Immature natural killer cell (primary cell): ENCODE results near the gene KSR1. TPM values are rescaled to one million over a fixed set of nuclear protein-coding genes. Genes with fewer than 3 reads are reported as not detected.
"Not testable (repeated sequence)": the region's sequence is repeated elsewhere in the genome, so short reads cannot be mapped to it uniquely, and the experiment has no call there.

Source experiments
- DNase-seq, 3 donors: peaks; one replicate each; pipeline ENCODE4 v3.0.0; 2022; ENCODE audit warnings: mixed read lengths in 1 of 3
- H3K27ac Mint-ChIP-seq, 6 donors: one replicate each; pipeline ENCODE4 v1.8.0; 2020; ENCODE audit warnings: mixed read lengths in 6 of 6, mild to moderate bottlenecking in 5 of 6, inconsistent platforms in 4 of 6, moderate library complexity in 3 of 6
- H3K27me3 Mint-ChIP-seq, 3 donors: one replicate each; pipeline ENCODE4 v1.8.0; 2020 to 2021; ENCODE audit warnings: low read depth in 3 of 3, mild to moderate bottlenecking in 3 of 3, mixed read lengths in 3 of 3, moderate library complexity in 3 of 3, inconsistent platforms in 1 of 3
- H3K36me3 Mint-ChIP-seq, 3 donors: one replicate each; pipeline ENCODE4 v1.8.0; 2020; ENCODE audit warnings: mixed read lengths in 3 of 3, inconsistent platforms in 2 of 3, mild to moderate bottlenecking in 2 of 3
- H3K4me1 Mint-ChIP-seq, 2 donors: one replicate each; pipeline ENCODE4 v1.8.0; 2020; ENCODE audit warnings: inconsistent platforms in 2 of 2, mild to moderate bottlenecking in 2 of 2, mixed read lengths in 2 of 2, moderate library complexity in 1 of 2
- H3K4me3 Mint-ChIP-seq, 5 donors: one replicate each; pipeline ENCODE4 v1.8.0; 2020; ENCODE audit warnings: mild to moderate bottlenecking in 5 of 5, mixed read lengths in 5 of 5, inconsistent platforms in 3 of 5, moderate library complexity in 3 of 5
- H3K9me3 Mint-ChIP-seq, 6 donors: one replicate each; pipeline ENCODE4 v1.8.0; 2020; ENCODE audit warnings: mild to moderate bottlenecking in 6 of 6, mixed read lengths in 6 of 6, inconsistent platforms in 4 of 6, moderate library complexity in 3 of 6
- polyA plus RNA-seq, 3 donors: library from polyadenylated mRNA; unstranded; fragments of 300-500 nt; fragmentation: Illumina TruSeq; gene quantifications; one replicate each; pipeline ENCODE4 v1.2.3, GENCODE V29; 2021

The KSR1 gene
- polyA plus RNA-seq, 3 donors from 2014 or later: 1.8 to 5.6 (median 2.6) TPM

DNA sequence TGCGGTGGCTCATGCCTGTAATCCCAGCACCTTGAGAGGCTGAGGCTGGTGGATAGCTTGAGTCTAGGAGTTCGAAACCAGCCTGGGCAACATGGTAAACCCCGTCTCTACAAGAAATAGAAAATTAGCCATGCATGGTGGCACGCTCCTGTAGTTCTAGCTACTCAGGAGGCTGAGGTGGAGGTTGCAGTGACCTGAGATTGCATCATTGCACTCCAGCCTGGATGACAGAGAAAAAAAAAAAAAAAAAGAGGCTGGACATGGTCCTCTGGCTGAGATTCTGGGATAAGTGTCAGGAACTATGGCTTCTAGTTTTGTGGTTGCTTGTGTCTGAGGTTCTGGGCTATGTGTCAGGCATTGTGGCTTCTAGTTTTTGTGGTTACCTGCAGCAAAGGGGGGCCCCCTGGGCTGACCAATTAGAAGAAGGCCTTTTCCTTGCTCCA lies 7.0 kb downstream of the KSR1 start:
- H3K4me1 Mint-ChIP-seq: peaks cover 39 to 63% of the 10 kb centered on the region in 2 donors

DNA sequence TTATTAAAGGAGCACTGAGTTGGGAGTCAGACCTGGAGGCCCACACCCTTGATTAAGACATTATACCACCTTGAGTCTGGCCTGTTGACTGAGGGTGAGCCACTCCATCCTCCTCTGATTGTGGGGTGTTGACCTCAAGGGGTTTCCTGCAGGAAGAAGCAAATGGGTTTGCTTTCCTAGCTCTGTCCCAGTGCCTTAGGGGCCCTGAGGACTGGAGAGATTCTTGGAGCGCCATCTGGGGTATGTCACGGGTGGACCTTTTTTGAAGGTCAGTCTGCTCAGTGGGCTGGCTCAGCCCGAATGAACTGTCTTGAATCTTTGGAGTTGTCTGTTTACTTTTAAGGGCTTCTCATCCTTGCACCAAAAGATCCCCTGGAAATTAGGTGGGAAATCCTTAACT lies 7.8 kb downstream of the KSR1 start:
- Mint-ChIP-seq H3K27ac (peak overlapping the region in 1 of 6 donors; percentile 57), H3K4me3 (peak overlapping the region in 2 of 5 donors; percentile 9 to 18), H3K4me1 (peaks cover 33 to 55% of the 10 kb centered on the region in 2 donors)
- not testable (repeated sequence) for H3K9me3 Mint-ChIP-seq, H3K27me3 Mint-ChIP-seq, H3K36me3 Mint-ChIP-seq, DNase-seq

More for the DNA sequence above, 7.0 kb downstream of the KSR1 start:
- H3K27me3 Mint-ChIP-seq: peaks cover 0 to 5% (median 4%) of the 10 kb centered on the region in 3 donors
- no peaks in the 10 kb centered on the region for H3K9me3 Mint-ChIP-seq
- H3K36me3 Mint-ChIP-seq: peaks cover 0 to 4% (median 0%) of the 10 kb centered on the region in 3 donors
- peak overlapping the region in 2 of 5 donors; percentile 1 to 17 for H3K4me3 Mint-ChIP-seq
- peak overlapping the region in 1 of 6 donors; percentile 57 for H3K27ac Mint-ChIP-seq
- no peak for DNase-seq

DNA sequence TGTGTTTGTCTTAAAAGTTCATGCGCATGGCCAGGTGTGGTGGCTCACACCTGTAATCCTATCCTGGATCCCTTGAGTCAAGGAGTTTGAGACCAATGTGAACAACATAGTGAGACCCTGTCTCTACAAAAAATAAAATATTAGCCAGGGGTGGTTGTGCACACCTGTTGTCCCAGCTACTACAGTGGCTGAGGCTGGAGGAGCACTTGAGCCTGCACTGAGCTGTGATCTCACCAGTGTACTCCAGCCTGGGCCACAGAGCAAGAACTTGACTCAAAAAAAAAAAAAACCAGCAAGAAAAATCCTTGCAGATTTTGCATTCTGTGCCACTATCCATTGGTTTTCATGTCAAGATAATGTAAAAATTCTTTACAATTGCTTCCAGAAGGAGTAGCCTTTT lies 8.2 kb downstream of the KSR1 start:
- Mint-ChIP-seq H3K9me3 (no peaks in the 10 kb centered on the region), H3K27me3 (peaks cover 0 to 5% (median 4%) of the 10 kb centered on the region in 3 donors), H3K36me3 (peaks cover 0 to 4% (median 0%) of the 10 kb centered on the region in 3 donors), H3K27ac (no peak overlapping the region), H3K4me3 (peak overlapping the region in 1 of 5 donors; percentile 18), H3K4me1 (peaks cover 32 to 54% of the 10 kb centered on the region in 2 donors)
- no peak for DNase-seq

DNA sequence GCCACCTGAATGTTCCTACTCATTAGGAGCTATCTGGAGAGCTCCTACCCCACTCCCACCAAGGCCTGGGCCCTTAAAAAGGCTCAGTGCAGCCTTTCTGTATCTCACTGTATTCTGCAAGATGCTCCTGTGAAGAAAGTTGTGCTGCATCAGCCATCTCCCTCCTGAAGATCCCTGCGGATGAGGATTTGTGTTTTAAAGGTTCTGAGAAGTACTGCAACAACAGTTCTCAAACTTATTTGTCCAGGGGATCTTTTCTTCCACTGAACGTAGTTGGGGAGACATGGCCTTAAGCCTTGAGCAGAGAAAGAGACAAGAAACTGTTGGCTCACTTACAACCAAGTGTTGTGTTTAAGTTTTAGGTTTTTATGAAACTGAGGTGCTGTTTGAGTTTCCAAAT lies 9.6 kb downstream of the KSR1 start:
- H3K27ac Mint-ChIP-seq: peak overlapping the region in 3 of 6 donors; percentile 43 to 57 (median 55)
- not testable (repeated sequence) for H3K36me3 Mint-ChIP-seq, H3K9me3 Mint-ChIP-seq, DNase-seq, H3K27me3 Mint-ChIP-seq
- peak overlapping the region in 1 of 5 donors; percentile 60 for H3K4me3 Mint-ChIP-seq
- peaks cover 32 to 59% of the 10 kb centered on the region in 2 donors for H3K4me1 Mint-ChIP-seq

DNA sequence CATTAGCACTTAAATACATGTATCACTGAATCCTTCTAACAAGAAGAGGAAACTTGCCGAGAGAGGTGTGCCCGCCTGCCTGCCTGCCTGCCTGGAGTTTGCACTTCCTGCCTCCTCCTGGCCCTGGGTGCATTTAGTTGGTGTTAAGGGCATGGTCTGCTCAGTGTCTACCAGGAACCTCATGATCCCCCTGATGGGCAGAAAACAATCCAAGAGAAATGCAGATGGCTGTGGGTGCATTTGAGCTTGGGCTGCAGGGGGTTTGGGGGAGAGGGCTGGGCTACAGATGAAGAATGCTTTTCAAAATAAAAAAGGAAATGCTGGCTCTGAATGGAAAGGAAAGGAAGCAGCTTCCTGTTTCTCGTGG lies 10.1 kb downstream of the KSR1 start:
- Mint-ChIP-seq H3K36me3 (no peaks in the 10 kb centered on the region), H3K4me1 (peaks cover 36 to 64% of the 10 kb centered on the region in 2 donors), H3K4me3 (peak overlapping the region in 4 of 5 donors; percentile 24 to 60 (median 36)), H3K27me3 (peaks cover 0 to 5% (median 0%) of the 10 kb centered on the region in 3 donors), H3K9me3 (no peaks in the 10 kb centered on the region), H3K27ac (peak overlapping the region in 5 of 6 donors; percentile 0 to 57 (median 55))
- DNase-seq: no peak

DNA sequence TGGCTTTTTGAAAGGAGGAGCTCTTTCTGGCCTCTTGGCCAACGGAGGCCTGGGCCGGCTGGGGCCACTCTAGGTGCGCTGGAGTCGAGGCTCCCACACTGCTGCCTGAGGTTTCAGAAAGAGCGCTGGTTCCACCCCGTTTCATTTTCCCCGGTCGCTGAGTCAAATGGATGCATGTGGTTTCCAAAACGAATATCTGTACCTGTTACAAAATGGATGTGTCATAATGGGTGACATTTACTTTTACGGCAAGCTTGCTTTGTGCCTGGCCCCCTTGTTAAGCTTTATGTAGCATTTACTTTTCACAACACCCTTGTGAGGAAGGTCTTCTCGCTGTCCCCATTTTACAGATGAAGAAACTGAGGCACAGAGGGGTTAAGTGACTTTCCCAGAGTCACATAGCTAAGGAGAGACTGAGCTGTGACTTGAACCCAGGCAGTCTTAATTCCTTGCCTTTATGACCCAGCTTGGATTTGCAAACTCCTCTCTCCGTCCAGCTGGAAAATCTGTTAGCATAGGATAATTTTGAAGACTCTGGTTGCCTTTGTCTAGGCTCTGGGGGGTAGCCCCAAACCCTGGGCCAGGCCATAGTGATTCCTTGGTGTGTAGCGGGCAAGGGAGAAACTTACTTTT lies 10.6 kb downstream of the KSR1 start:
- Mint-ChIP-seq H3K36me3 (no peaks in the 10 kb centered on the region), H3K27me3 (peaks cover 0 to 5% (median 0%) of the 10 kb centered on the region in 3 donors), H3K4me1 (peaks cover 41 to 65% of the 10 kb centered on the region in 2 donors), H3K4me3 (peak overlapping the region in 4 of 5 donors; percentile 24 to 60 (median 36)), H3K27ac (peak overlapping the region in 4 of 6 donors; percentile 55 to 73 (median 56)), H3K9me3 (no peaks in the 10 kb centered on the region)
- no peak for DNase-seq

DNA sequence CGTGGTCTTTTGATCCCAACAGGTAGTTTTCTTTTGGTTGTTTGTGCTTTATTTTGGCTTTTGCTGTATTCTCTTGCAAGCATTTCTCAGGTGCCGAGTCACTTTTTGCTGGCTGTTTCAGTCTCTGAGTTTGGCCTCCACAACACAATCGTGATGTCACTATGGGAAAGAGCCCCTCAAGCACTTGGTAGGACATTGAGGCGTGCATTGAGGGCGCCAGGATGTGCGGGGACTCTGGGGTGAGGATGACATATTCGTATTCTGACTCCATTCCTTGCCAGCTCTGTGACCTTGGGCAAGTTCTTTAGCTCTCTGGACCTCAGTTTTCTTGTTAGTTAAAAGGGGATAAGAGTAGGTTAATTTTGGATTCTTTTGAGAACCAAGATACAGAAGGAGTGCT lies 13.0 kb downstream of the KSR1 start:
- peaks cover 0 to 3% (median 3%) of the 10 kb centered on the region in 3 donors for H3K27me3 Mint-ChIP-seq
- H3K36me3 Mint-ChIP-seq: no peaks in the 10 kb centered on the region
- H3K9me3 Mint-ChIP-seq: no peaks in the 10 kb centered on the region
- no peak overlapping the region for H3K4me3 Mint-ChIP-seq
- H3K27ac Mint-ChIP-seq: peak overlapping the region in 1 of 6 donors; percentile 3
- no peak for DNase-seq
- H3K4me1 Mint-ChIP-seq: peaks cover 45 to 68% of the 10 kb centered on the region in 2 donors

DNA sequence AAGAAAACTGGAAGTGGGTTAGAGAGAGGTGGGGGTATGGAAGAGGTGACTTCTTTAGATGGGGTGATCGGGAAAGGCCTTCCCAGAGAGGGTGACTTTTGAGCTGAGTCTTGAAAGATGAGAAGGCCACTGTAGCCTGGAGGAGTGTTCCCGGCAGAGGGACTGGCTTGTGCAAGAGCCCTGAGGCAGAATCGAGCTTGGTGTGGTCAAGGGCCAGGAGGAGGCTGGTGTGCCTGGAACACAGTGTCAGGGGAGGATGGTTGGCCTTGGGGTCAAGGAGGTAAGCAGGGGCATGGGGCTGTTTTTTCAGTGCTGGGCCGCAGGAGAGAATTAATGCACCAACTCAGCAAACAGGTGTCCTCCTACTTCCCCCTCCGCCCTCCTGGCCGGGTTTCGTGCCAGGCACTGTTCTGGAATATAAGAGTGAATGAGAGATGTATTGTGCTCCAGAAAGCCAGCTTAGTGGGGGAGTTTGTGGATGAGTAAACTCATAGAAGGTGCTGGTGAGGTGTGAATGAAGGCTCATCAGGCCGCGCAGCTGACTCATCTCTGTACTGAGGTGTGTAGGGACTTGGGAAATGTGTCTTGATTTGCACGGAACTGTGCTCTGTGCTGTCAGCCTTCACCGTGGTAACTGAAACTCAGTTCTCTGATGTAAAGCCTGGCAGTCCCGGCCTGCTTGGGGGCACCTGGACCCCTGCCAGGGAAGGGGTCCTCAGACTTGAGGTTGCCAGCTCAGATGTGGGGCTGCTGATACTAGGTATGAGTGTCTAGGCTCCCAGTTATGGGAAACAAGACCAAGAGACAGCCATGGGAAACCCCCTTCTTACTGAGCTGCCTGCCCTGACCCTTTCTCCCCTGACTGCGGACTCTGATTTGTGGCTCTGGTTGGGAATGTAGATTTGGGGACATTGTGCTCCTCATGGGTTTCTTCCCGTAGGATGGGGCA lies 15.3 kb downstream of the KSR1 start:
- no peak for DNase-seq
- H3K27me3 Mint-ChIP-seq: peaks cover 0 to 3% (median 0%) of the 10 kb centered on the region in 3 donors
- H3K4me1 Mint-ChIP-seq: peaks cover 59 to 73% of the 10 kb centered on the region in 2 donors
- no peaks in the 10 kb centered on the region for H3K36me3 Mint-ChIP-seq
- peak overlapping the region; percentile 61 to 97 (median 92) for H3K27ac Mint-ChIP-seq
- peak overlapping the region in 3 of 5 donors; percentile 4 to 33 (median 33) for H3K4me3 Mint-ChIP-seq
- H3K9me3 Mint-ChIP-seq: no peaks in the 10 kb centered on the region

DNA sequence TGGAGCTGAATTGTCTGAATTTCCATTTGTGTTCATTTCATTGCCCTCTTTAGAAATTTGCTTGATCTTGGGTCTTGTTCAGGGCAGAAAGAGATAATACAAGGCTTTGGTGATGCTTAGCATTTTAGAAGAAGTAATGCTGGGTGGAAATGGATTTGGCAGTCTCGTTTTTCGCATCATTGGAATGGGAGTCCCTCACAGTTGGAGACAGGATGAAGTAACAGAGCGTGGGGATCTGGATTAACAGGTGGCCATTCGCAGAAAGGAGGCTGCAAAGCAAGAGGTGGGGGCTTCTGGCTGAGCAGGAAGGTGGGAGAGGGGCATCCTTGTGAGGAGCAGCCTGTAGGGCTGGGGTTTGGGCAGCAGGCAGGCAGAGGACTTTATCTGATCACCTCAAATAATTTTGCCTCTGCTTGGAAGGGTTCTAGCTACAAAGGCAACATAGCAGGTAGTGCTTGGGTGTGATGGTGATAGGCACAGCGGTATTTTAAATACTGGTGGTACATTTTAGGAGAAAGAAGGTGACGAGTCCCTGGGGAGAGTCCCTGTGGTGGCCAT lies 17.0 kb downstream of the KSR1 start:
- Mint-ChIP-seq H3K9me3 (no peaks in the 10 kb centered on the region), H3K27ac (peak overlapping the region; percentile 91 to 97 (median 96)), H3K36me3 (no peaks in the 10 kb centered on the region), H3K27me3 (peaks cover 0 to 3% (median 2%) of the 10 kb centered on the region in 3 donors), H3K4me1 (peaks cover 67 to 76% of the 10 kb centered on the region in 2 donors), H3K4me3 (peak overlapping the region; percentile 53 to 83 (median 68))
- DNase-seq: no peak

DNA sequence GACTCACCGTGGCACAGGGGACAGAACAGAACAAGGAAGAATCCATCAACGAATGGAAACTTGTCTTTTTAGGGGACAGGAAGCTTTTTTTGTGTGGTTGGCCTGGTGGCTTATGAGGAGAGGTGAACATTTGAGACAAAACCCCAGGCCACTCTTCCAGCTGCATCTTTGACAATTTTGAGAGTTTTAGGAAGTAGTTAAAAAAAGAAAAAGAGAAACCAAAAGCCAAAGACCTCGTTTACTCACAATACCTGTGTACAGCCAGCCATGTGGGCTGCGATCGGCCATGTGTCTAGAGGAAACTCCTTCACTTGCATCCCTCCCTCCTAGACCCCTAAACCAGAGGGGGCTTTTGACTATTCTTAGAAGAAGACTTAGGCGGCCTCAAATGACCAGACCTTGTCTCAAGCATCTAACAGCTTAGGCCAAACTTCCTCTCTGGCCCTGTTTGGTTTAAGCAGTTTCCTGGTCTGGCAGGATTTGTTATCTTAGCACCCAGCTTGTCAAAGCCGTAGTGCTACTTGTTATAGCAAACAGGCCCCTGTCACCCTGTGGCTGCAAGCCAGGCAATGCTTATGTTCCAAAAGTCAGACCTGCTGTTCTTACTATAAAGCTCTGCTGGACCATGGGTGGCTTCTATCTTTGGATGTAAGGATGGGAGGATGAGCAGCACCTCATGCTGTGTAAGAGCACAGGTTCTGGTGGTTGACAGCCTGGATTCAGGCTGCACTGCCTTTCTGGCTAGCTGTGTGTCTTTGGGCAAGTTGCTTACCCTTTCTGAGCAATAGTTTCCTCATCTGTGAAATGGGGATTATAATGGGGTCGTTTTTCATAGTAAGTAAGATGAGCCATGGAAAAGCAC lies 17.7 kb downstream of the KSR1 start:
- Mint-ChIP-seq H3K4me1 (peaks cover 71 to 79% of the 10 kb centered on the region in 2 donors), H3K27ac (peak overlapping the region; percentile 91 to 97 (median 96)), H3K36me3 (no peaks in the 10 kb centered on the region), H3K27me3 (peaks cover 0 to 3% (median 3%) of the 10 kb centered on the region in 3 donors), H3K9me3 (no peaks in the 10 kb centered on the region), H3K4me3 (peak overlapping the region; percentile 53 to 83 (median 68))
- DNase-seq: peak; percentile 67 to 77 (median 69)

DNA sequence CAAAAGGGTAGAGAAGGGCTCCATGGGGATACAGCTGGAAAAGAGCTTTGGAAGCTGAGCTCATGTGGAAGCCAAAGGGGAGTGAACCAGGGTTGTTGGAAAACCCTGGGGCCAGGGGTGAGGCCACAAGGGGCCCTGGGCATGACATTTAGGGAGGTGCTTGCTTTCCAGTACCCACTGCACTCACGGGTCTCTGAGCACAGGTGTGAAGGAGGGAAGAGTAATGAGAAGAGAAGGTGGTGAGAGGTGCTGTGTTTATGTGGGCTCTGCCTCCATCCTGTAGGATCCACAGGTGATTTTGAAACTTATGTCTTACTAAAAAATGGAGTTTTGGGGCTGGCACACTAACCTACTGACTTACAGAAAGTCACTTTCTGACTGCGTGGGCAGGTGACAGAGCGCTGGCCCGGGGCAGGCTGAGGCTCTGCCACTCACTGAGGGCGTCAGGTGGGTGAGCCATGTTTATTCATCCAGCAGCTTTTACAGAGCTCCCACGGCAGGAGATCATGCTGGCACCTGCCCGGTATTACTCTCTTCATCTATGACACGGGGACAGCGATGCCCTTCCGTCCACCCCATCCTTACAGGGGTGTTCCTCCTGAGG lies 18.9 kb downstream of the KSR1 start:
- peaks cover 78 to 86% of the 10 kb centered on the region in 2 donors for H3K4me1 Mint-ChIP-seq
- peak overlapping the region; percentile 54 to 71 (median 65) for H3K4me3 Mint-ChIP-seq
- no peak for DNase-seq
- H3K36me3 Mint-ChIP-seq: no peaks in the 10 kb centered on the region
- H3K27ac Mint-ChIP-seq: peak overlapping the region; percentile 91 to 97 (median 96)
- H3K9me3 Mint-ChIP-seq: no peaks in the 10 kb centered on the region
- H3K27me3 Mint-ChIP-seq: peaks cover 0 to 3% (median 3%) of the 10 kb centered on the region in 3 donors
